SW 1271 (cell line): ENCODE data around the gene VCX.
"Not testable (repeated sequence)": the region's sequence is repeated elsewhere in the genome, so short reads cannot be mapped to it uniquely, and the experiment has no call there.

Experiments used
- DNase-seq, 2 experiments: peaks; one replicate each; lab custom pipeline; 2025; lab: John Stamatoyannopoulos, UW

VCX gene

DNA sequence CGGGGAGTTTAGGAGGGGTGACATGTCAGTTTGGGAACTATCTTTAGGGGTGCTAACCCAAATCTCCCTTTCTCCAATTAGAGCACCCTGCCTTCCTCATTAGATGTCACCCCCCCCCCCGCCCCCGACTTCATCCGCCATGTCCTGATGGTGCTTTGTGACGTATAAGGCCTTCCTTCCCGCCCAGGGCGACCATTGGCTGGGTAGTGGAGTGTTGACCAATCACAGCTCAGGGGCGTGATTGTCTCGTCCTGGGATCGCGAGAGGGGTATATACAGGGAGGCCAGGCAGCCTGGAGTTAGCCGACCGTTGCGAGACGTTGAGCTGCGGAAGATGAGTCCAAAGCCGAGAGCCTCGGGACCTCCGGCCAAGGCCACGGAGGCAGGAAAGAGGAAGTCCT is at the start of gene VCX:
Gene VCX (plus strand): TSS at position 301 of the 400 bp plus-strand sequence. CDS start 33 bp downstream, at position 334.
- DNase-seq = not testable (repeated sequence)

DNA sequence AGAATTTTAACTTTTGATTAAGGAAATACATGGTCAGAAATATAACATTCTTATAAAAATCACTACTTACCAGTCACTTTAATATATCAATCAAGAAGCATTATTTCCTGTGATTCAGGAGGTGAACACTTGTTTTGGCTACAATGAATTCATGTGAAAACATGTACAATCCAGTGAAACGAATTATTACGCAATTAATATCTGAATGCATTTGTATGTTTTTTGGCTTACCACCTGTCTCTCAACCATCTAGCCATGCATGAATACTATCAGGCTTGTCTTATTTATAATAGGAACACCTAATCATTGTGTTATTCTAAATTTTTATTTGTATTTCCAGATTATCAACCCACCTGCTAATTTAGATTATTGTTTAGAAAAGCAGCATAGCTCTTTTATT is 44.6 kb upstream of the VCX start:
- DNase-seq = no peak

DNA sequence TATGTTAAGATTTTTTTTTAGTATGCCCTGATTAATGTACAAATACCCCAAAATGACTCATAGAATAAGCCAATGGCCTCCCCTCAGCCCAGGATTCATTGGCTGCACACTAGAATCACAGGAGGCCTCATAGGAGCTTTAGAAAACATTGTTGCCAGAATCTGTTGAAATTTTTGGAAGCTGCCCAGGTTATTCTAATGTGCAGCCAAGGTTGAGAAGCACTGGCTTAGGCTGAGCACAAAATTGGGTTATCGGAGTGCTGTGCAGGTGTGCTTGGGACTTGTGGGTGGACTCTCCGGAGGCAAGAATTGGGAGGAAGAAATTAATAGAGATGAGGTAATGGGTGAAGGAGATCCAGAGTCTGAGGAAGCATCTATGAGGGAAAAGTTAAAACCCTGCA is 41.3 kb upstream of the VCX start:
- DNase-seq = no peak

DNA sequence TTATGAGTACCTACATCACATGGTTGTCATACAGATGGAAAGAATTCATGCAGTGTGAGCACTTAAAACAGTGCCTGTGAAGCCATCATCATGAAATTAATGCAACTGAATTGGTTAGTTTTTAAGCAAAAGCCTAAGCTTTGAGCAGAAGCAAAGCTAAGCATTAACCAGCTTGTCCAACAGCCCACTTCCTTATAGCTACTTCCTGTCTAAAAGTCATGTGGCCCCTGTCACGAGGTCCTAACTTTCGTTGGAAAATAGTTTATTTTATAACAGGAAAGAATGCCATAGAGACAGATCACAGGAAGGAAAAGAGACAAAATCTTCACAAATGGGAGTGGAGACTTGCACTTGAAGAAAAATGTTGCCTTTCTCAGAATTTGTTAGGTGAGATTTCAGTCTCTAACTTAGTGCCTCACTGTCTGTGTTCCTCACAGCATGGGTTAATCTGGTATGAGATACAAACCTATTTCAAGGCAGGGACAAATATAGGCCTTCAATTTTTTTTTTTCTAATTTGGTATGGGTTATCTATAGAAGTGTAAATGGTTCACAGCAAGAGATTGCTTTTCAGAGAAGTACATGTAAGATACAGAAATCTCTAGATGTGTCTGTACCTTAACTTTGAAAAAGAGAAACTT is 27.7 kb upstream of the VCX start:
- no peak for DNase-seq

DNA sequence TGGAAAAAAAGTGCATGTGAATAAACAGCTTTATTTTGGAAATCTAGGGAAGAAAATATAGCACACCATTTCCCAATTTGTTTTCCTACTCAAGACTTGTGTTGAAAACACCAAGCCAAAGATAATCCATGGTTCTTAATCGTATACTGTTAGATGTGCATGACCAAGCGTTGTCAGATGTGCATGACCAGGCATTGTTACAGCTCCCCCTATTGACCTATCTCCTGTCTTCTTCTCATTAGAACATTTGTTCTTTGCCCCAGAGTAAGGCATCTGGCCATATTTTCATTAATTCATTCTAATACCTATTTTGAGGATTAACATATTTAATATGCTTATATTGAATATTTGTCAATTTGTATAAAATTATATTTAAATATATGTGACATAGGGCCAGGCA is 14.4 kb upstream of the VCX start:
- DNase-seq = no peak

DNA sequence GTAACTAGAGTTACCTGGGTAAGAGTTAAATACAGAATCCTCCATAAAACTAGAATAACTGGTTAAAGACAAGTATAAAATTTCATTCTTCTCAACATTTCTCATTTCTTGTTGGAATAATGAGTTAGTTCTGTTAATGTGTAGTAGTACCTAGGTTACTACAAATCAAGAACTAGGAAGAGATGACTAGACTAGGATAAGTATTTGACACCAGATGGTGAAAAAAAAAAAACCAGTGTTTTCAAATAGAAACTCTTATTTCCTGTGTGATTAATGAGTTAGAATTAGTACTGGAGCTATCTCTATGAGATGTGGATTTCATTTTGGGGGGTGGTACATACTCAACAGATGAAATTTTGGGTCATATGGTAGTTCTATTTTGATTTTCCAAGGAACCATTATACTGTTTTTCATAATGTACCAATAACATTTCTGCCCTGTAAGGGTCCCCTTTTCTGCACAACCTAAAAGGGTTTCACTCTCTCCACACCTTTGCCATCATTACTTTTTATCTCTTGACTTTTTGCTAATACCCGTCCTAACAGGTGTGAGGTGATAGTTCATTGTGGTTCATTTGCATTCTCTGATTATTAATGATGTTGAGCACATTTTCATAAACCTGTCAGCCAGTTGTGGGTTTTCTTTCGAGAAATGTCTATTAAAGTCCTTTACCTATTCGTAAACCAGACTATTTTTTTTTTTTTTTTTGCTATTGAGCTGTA is 1.7 kb upstream of the VCX start:
- no peak for DNase-seq

DNA sequence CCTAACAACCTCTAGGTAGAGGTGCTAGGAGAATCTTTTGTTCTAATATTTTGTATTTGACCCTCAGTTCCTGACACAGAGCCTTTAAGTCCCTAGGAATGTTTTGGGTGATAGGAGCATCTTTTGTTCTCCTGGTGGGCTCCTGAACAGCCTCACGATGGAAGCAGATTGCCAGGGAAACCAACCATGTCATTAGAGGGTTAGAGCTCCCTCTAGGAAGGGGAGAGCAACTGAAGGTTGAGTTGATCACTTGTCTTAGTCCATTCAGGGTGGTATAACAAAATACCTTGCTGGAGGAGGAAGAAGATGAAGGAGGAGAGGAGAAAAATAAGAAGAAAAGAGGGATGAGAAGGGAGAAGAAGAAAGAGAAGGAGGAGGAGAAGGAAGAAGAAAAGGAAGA is 9.2 kb downstream of the VCX start:
- DNase-seq = no peak

DNA sequence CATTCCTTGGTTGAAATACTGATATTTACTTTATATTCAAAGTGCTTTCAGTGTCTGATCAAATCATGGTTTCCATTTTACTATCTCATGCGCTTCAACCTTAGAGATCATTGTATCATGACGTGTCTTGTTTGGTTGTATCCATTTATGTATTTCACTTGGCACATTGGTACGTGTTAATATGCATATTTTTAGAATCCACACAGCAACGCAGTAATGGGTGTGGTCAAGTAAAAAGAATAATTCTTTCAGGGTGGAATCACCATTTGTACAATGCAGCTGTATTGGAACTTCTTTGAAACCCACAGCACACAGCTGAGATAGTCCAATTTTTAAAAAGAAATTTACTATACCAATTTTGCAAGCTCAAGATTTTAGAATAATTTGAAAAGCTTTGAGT is 29.1 kb downstream of the VCX start:
- DNase-seq = no peak

DNA sequence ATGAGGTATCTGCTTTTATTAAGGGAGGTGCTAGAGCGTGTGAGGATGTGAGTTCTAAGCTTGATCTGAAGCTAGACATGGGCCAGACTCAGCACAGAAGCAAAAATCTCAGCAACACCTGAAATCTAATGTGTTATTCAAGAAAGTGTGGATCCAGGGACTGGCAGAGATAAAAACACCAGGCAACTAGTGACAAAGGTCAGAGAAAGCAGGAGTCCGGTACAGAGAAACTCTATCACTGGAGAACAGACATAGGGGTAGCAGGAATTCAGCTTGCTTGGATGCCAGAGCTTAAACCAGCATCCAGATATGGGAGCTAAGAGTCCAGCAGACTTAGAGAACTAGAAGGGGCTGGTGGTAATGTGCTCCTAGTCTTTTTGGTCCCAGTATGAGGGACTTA is 34.0 kb downstream of the VCX start:
- DNase-seq = no peak

DNA sequence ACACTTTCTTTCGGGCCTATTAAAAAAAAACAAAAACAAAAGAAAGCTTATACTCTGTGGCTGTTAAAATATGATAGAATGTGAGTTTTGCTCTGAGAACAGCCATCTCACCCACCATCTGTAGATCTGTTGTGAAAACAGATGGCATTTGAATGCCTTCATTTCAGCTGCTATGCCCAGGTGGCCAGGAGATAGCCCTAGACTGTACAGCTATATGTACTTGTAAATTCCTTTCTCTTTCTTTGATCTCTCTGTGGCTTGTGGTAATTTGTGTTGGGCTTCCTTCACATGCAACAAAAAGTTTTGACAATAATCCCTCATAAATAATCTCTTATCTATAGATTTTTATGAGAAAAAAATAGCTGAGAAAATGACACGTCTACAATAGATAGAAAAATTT is 46.2 kb downstream of the VCX start:
- DNase-seq = no peak

DNA sequence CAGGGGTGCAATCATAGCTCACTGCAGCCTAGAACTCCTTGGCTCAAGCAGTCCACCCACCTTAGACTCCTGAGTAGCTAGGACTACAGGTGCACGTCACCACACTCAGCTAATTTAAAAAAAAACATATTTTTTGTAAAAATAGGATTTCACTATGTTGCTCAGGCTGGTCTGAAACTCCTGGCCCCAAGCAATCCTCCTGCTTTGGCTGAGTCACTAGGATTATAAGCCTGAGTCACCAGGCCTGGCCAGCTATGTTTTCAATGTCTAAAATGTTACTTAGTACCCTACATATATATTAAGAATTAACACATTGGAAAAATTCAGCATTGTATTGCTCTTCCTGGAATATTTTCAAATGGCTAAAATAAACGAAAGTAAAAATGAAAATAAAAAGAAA is 46.7 kb downstream of the VCX start:
- no peak for DNase-seq

DNA sequence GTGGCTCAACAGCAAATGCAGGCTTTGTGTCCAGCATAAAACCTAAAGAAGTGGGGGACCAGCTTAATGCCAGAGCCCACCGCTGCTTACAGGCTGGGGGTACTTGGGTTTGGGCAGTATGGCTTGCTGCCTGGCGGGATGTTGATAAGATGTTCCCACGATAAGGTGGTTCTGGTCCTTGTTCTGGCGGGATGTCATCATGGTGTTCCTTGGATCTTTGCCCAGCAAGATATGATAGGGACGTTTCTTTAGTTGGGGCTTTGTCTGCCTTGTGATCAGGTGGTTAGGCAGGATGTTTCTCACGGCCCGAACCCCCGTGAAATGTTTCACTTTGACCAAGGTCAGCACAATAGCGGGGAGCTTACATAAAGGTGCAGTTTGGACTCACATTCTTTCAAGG is 49.0 kb downstream of the VCX start:
- no peak for DNase-seq
